BLaER1 treated with 17β-estradiol and CSF1 and Interleukin-3, amounts not matched to agents 10 nM and 100 nM (cell line): ENCODE measurements around the gene OR6K2.
"Not testable (repeated sequence)": the region's sequence is repeated elsewhere in the genome, so short reads cannot be mapped to it uniquely, and the experiment has no call there.

Source experiments
- H3K27ac ChIP-seq, 11 experiments: shearing (Covaris generic); formaldehyde crosslinking; 2 replicates each; pipeline ENCODE4 v1.8.1; 2022
- H3K27me3 ChIP-seq, 11 experiments: shearing (Covaris generic); formaldehyde crosslinking; 2 replicates each; pipeline ENCODE4 v1.8.1; 2022
- H3K36me3 ChIP-seq, 11 experiments: shearing (Covaris generic); formaldehyde crosslinking; 2 replicates each; pipeline ENCODE4 v1.8.1; 2022
- H3K4me1 ChIP-seq, 10 experiments: shearing (Covaris generic); formaldehyde crosslinking; 2 replicates each; pipeline ENCODE4 v1.8.1; 2022
- H3K4me2 ChIP-seq, 11 experiments: shearing (Covaris generic); formaldehyde crosslinking; 2 replicates each; pipeline ENCODE4 v1.8.1; 2022
- H3K4me3 ChIP-seq, 10 experiments: shearing (Covaris generic); formaldehyde crosslinking; 2 replicates each; pipeline ENCODE4 v1.8.1; 2022
- H3K9ac ChIP-seq, 11 experiments: shearing (Covaris generic); formaldehyde crosslinking; 2 replicates each; pipeline ENCODE4 v1.8.1; 2022
- H3K9me3 ChIP-seq, 11 experiments: shearing (Covaris generic); formaldehyde crosslinking; replicated peaks in 1 of 11; 2 replicates each; pipeline ENCODE4 v1.8.1; 2022
- H4K20me1 ChIP-seq, 11 experiments: shearing (Covaris generic); formaldehyde crosslinking; 2 replicates each; pipeline ENCODE4 v1.8.1; 2022
- Cebpa-rat ChIP-seq, 11 experiments: shearing (Covaris generic); IDR thresholded peaks; 2 replicates each; pipeline ENCODE4 v1.8.1; 2022

OR6K2 gene

DNA sequence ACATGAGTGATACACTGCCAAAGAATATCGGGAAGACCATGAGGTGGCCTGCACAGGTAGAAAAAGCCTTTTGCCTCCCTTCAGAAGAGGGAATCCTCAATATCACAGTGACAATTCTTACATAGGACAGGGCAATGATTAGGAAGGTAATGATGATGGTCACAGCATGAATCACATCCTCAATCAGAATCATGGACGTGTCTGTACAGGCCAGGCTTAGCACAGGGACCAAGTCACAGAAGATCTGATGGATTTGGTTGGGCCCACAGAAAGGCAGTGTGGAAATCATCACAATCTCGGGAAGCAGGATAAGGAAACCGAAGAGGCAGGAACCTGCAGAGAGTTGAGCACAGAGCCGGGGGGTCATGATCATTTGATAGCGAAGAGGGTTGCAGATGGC lies 16.9 kb upstream of the OR6K2 start:
- H3K27me3 ChIP-seq = no peaks in the 10 kb centered on the region
- no peak overlapping the region for H3K9ac ChIP-seq
- H4K20me1 ChIP-seq = no peaks in the 10 kb centered on the region
- H3K4me1 ChIP-seq = no peaks in the 10 kb centered on the region
- no peak overlapping the region for H3K4me2 ChIP-seq
- no peaks in the 10 kb centered on the region for H3K36me3 ChIP-seq
- H3K27ac ChIP-seq = no peak overlapping the region
- no peak overlapping the region for H3K4me3 ChIP-seq
- no peaks in the 10 kb centered on the region for H3K9me3 ChIP-seq
- TF ChIP-seq Cebpa-rat (IDR thresholded peaks at IDR 0.05) = no peak

- no peak for TF ChIP-seq Cebpa-rat (IDR thresholded peaks at IDR 0.05)
- no peak overlapping the region for H3K4me3 ChIP-seq
- no peak overlapping the region for H3K4me2 ChIP-seq
- no peaks in the 10 kb centered on the region for H4K20me1 ChIP-seq
- no peaks in the 10 kb centered on the region for H3K36me3 ChIP-seq
- no peak overlapping the region for H3K9ac ChIP-seq
- no peaks in the 10 kb centered on the region for H3K4me1 ChIP-seq
- H3K27me3 ChIP-seq = no peaks in the 10 kb centered on the region
- no peak overlapping the region for H3K27ac ChIP-seq
- H3K9me3 ChIP-seq = no peaks in the 10 kb centered on the region
Measured at GRCh38 chr1:158716335-158716734, 15.9 kb upstream of the OR6K2 start.

GRCh38 chr1:158714754-158715153 lies 14.3 kb upstream of the OR6K2 start:
- no peak for TF ChIP-seq Cebpa-rat (IDR thresholded peaks at IDR 0.05)
- Histone ChIP-seq H4K20me1 (no peaks in the 10 kb centered on the region), H3K4me2 (no peak overlapping the region), H3K27me3 (no peaks in the 10 kb centered on the region), H3K9me3 (no peaks in the 10 kb centered on the region), H3K4me3 (no peak overlapping the region), H3K4me1 (no peaks in the 10 kb centered on the region), H3K36me3 (no peaks in the 10 kb centered on the region), H3K9ac (no peak overlapping the region), H3K27ac (no peak overlapping the region)

- Histone ChIP-seq H3K4me1 (no peaks in the 10 kb centered on the region), H3K4me3 (no peak overlapping the region), H3K4me2 (no peak overlapping the region), H3K27ac (no peak overlapping the region), H3K27me3 (no peaks in the 10 kb centered on the region), H3K9me3 (no peaks in the 10 kb centered on the region), H3K9ac (no peak overlapping the region), H3K36me3 (no peaks in the 10 kb centered on the region), H4K20me1 (no peaks in the 10 kb centered on the region)
- TF ChIP-seq Cebpa-rat (IDR thresholded peaks at IDR 0.05) = no peak
Measured at GRCh38 chr1:158711098-158711497, 10.6 kb upstream of the OR6K2 start.

- Histone ChIP-seq H3K4me1 (no peaks in the 10 kb centered on the region), H3K36me3 (no peaks in the 10 kb centered on the region), H4K20me1 (no peaks in the 10 kb centered on the region), H3K4me2 (no peak overlapping the region), H3K27me3 (no peaks in the 10 kb centered on the region), H3K27ac (no peak overlapping the region), H3K9ac (no peak overlapping the region), H3K9me3 (no peaks in the 10 kb centered on the region), H3K4me3 (no peak overlapping the region)
- TF ChIP-seq Cebpa-rat (IDR thresholded peaks at IDR 0.05) = no peak
Measured at GRCh38 chr1:158706096-158706495, 5.6 kb upstream of the OR6K2 start.

DNA sequence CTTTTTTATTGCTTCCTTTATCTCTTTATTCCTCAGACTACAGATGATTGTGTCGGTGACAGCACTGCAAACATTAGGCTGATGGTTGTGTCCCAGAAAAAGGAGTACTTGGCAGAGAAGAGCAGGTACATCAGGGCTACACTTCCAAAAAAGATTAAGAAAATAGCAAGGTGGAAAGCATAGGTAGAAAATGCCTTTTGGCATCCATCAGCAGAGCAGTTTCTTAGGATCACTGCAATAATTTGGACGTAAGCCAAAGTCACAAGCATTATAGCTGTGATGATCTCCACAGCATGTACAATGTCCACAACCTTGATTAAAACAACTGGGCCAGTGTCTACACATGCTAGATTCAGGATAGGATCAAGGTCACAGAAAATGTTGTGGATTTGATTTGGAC lies 5.9 kb downstream of the OR6K2 start:
- Histone ChIP-seq H4K20me1 (no peaks in the 10 kb centered on the region), H3K36me3 (no peaks in the 10 kb centered on the region), H3K4me3 (no peak overlapping the region), H3K9ac (no peak overlapping the region), H3K27me3 (no peaks in the 10 kb centered on the region), H3K4me2 (no peak overlapping the region), H3K9me3 (no peaks in the 10 kb centered on the region), H3K4me1 (no peaks in the 10 kb centered on the region), H3K27ac (no peak overlapping the region)
- no peak for TF ChIP-seq Cebpa-rat (IDR thresholded peaks at IDR 0.05)

- Histone ChIP-seq H3K9me3 (no peaks in the 10 kb centered on the region), H3K36me3 (no peaks in the 10 kb centered on the region), H3K4me2 (no peak overlapping the region), H3K4me1 (no peaks in the 10 kb centered on the region), H4K20me1 (no peaks in the 10 kb centered on the region), H3K27ac (no peak overlapping the region), H3K9ac (no peak overlapping the region), H3K4me3 (no peak overlapping the region), H3K27me3 (no peaks in the 10 kb centered on the region)
- TF ChIP-seq Cebpa-rat (IDR thresholded peaks at IDR 0.05) = no peak
Measured at GRCh38 chr1:158692356-158692755, 8.1 kb downstream of the OR6K2 start.

GRCh38 chr1:158691907-158692306 lies 8.5 kb downstream of the OR6K2 start:
- H3K4me3 ChIP-seq = no peak overlapping the region
- H3K9me3 ChIP-seq = no peaks in the 10 kb centered on the region
- H3K4me1 ChIP-seq = no peaks in the 10 kb centered on the region
- H3K36me3 ChIP-seq = no peaks in the 10 kb centered on the region
- H3K27me3 ChIP-seq = no peaks in the 10 kb centered on the region
- TF ChIP-seq Cebpa-rat (IDR thresholded peaks at IDR 0.05) = no peak
- no peak overlapping the region for H3K4me2 ChIP-seq
- H3K27ac ChIP-seq = no peak overlapping the region
- no peaks in the 10 kb centered on the region for H4K20me1 ChIP-seq
- H3K9ac ChIP-seq = no peak overlapping the region

DNA sequence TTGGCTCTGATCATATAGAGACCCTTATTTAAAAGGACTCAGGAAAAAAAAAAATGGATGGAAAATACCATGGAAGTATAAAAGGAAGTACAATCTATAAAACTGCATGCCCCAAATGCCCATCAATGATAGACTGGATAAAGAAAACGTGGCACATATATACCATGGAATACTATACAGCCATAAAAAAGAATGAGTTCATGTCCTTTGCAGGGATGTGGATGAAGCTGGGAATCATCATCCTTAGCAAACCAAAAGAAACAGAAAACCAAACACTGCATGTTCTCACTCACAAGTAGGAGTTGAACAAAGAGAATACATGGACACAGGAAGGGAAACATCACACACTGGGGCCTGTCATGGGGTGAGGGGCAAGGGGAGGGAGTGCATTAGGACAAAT lies 9.3 kb downstream of the OR6K2 start:
- not testable (repeated sequence) for H3K27me3 ChIP-seq, H3K36me3 ChIP-seq, H3K9ac ChIP-seq, H3K4me3 ChIP-seq, H3K27ac ChIP-seq, H3K4me1 ChIP-seq, H3K4me2 ChIP-seq, H3K9me3 ChIP-seq, H4K20me1 ChIP-seq

GRCh38 chr1:158689875-158690274 lies 10.6 kb downstream of the OR6K2 start:
- no peaks in the 10 kb centered on the region for H3K9me3 ChIP-seq
- no peak overlapping the region for H3K9ac ChIP-seq
- H4K20me1 ChIP-seq = no peaks in the 10 kb centered on the region
- TF ChIP-seq Cebpa-rat (IDR thresholded peaks at IDR 0.05) = no peak
- H3K4me3 ChIP-seq = no peak overlapping the region
- H3K36me3 ChIP-seq = no peaks in the 10 kb centered on the region
- H3K27me3 ChIP-seq = no peaks in the 10 kb centered on the region
- no peak overlapping the region for H3K4me2 ChIP-seq
- H3K4me1 ChIP-seq = peaks cover 0 to 8% (median 0%) of the 10 kb centered on the region in 10 experiments; a peak in 3 of 20 replicates
- H3K27ac ChIP-seq = no peak overlapping the region

GRCh38 chr1:158689110-158689509 lies 11.3 kb downstream of the OR6K2 start:
- no peaks in the 10 kb centered on the region for H3K27me3 ChIP-seq
- H3K9ac ChIP-seq = no peak overlapping the region
- no peaks in the 10 kb centered on the region for H3K36me3 ChIP-seq
- no peak overlapping the region for H3K27ac ChIP-seq
- no peak overlapping the region for H3K4me3 ChIP-seq
- no peak overlapping the region for H3K4me2 ChIP-seq
- no peaks in the 10 kb centered on the region for H3K9me3 ChIP-seq
- peaks cover 0 to 8% (median 0%) of the 10 kb centered on the region in 10 experiments; a peak in 3 of 20 replicates for H3K4me1 ChIP-seq
- no peak for TF ChIP-seq Cebpa-rat (IDR thresholded peaks at IDR 0.05)
- no peaks in the 10 kb centered on the region for H4K20me1 ChIP-seq

DNA sequence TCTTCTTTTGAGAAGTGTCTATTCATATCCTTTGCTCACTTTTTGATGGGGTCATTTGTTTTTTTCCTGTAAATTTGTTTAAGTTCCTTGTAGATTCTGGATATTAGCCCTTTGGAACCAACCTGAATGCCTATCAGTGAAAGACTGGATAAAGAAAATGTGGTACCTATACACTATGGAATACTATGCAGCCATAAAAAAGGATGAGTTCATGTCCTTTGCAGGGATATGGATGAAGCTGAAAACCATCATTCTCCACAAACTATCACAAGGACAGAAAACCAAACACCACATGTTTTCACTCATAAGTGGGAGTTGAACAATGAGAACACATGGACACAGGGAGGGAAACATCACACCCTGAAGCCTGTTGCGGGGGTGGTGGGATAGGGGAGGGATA lies 12.1 kb downstream of the OR6K2 start:
- H3K4me2 ChIP-seq, H3K27ac ChIP-seq, H3K9me3 ChIP-seq, H4K20me1 ChIP-seq, H3K27me3 ChIP-seq, H3K9ac ChIP-seq, H3K4me1 ChIP-seq, H3K36me3 ChIP-seq, H3K4me3 ChIP-seq: not testable (repeated sequence)
